ENCODE data around the gene BTNL8.
"Not testable (repeated sequence)": the region's sequence is repeated elsewhere in the genome, so short reads cannot be mapped to it uniquely, and the experiment has no call there.

Gene BTNL8

DNA sequence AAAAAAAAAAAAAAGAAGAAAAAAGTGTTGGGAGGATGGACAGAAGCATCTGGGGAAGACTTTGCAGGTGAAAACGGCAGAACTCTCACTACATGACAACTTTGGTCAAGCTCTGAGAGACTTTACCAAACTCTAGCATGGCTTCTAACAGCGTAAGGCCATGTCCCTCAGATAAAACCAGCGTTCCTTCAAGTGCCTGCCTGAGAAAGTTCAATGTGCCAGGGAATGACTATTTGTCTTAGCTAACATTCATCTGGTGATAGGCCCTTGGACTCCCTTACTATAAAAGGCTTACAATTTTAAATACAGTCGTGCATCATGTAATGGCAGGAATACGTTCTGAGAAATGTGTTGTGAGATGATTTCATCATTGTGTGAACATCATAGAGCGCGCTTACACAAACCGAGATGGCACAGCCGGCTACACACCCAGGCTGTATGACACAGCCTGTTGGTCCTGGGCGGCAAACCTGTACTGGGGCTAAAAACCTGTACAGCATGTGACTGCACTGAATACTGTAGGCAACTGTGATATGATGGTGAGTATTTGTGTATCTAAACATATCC is 23.0 kb upstream of the BTNL8 start:
- H3K4me3 ChIP-seq (ENCODE audit: control insufficient read depth, low read depth, low read length): no peak overlapping the region
- no peak for DNase-seq (ENCODE audit: low read depth)
- TF ChIP-seq CTCF (conservative IDR thresholded peaks at IDR 0.05; ENCODE audit: control insufficient read depth, insufficient read depth, low read depth, low read length): no peak

- not testable (repeated sequence) for H3K4me3 ChIP-seq (ENCODE audit: control insufficient read depth, low read depth, low read length); DNase-seq (ENCODE audit: low read depth)
Measured at GRCh38 chr5:180885845-180886529, 13.0 kb upstream of the BTNL8 start.

GRCh38 chr5:180889381-180889780 is 9.6 kb upstream of the BTNL8 start:
- DNase-seq (ENCODE audit: low read depth): no peak
- no peak overlapping the region for H3K4me3 ChIP-seq (ENCODE audit: control insufficient read depth, low read depth, low read length)
- TF ChIP-seq CTCF (conservative IDR thresholded peaks at IDR 0.05; ENCODE audit: control insufficient read depth, insufficient read depth, low read depth, low read length): no peak

DNA sequence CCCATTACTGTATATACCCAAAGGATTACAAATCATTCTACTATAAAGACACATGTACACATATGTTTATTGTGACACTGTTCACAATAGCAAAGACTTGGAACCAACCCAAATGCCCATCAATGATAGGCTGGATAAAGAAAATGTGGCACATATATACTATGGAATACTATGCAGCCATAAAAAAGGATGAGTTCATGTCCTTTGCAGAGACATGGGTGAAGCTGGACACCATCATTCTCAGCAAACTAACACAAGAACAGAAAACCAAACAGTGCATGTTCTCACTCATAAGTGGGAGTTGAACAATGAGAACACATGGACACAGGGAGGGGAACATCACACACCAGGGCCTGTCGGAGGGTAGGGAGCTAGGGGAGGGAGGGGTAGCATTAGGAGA is 3.6 kb upstream of the BTNL8 start:
- not testable (repeated sequence) for DNase-seq (ENCODE audit: low read depth); H3K4me3 ChIP-seq (ENCODE audit: control insufficient read depth, low read depth, low read length)

DNA sequence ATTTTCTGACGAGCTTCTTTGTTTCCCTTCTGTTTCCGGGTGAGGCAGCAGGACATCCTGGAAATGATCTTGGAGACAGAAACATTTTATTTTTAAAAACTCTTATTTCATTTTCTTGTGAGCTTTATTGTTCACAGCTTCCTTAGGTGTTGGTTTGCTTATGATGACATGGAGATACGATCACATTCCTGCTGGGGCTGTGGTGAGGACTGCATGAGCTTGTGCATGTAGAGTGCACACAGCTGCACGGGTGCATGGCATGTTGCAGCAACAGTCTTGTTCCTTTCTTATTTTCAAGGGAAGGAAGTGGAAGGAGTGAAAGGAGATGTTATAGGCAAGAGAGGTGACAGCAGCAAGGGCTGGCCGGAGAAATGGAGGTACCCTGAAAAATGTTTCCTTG is 1.2 kb downstream of the BTNL8 start:
- no peak for TF ChIP-seq CTCF (conservative IDR thresholded peaks at IDR 0.05; ENCODE audit: control insufficient read depth, insufficient read depth, low read depth, low read length)
- no peak for DNase-seq (ENCODE audit: low read depth)
- no peak overlapping the region for H3K4me3 ChIP-seq (ENCODE audit: control insufficient read depth, low read depth, low read length)

DNA sequence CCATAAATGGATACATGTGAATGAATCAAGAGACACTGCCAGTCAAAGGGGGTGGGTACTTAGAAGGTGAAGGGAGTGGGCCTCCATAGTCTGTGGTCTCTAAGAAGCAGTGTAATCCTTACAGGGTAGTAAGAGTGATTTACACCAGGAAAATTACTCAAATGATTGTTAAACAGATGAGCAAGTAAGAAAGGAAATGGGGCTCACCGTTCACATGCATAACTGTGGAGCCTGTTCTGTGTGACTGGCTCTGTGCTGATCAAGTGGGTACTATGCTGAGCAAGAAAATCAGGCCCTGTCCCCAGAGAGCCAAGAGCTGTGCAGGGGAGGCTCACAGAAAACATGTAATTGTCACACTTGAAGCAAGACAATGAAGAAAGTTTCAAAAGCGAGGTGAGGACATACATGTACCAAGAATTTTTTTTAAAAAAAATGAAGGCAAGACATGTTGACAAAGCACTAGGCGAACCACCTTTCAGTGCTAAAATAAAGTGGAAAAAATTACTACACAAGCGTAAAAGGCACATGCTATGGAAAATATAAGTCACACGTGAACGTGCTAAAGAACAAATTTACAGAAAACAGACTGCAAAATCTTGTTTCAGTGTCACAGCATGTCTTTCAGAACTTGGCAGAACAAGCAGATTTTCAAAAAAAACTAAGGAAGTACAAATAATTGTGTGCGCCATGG is 2.5 kb downstream of the BTNL8 start:
- no peak for DNase-seq (ENCODE audit: low read depth)
- no peak for TF ChIP-seq CTCF (conservative IDR thresholded peaks at IDR 0.05; ENCODE audit: control insufficient read depth, insufficient read depth, low read depth, low read length)
- H3K4me3 ChIP-seq (ENCODE audit: control insufficient read depth, low read depth, low read length): no peak overlapping the region

GRCh38 chr5:180908400-180908799 is 9.4 kb downstream of the BTNL8 start:
- TF ChIP-seq CTCF (conservative IDR thresholded peaks at IDR 0.05; ENCODE audit: control insufficient read depth, insufficient read depth, low read depth, low read length): no peak
- no peak for DNase-seq (ENCODE audit: low read depth)
- no peak overlapping the region for H3K4me3 ChIP-seq (ENCODE audit: control insufficient read depth, low read depth, low read length)

Data from fibroblast of mammary gland (primary cell).